NCI-H510A treated with DMSO at 0.1 percent for 48 hours (cell line): ENCODE measurements around the gene HPSE.

Experiments used
- DNase-seq: peaks from one replicate; lab custom pipeline; 2025; lab: John Stamatoyannopoulos, UW

Gene HPSE

GRCh38 chr4:83334425-83335241 is at the start of gene HPSE:
TSS of gene HPSE (minus strand) at chr4:83334848. CDS start at chr4:83334782, 66 bp downstream.
- peak; percentile 94 for DNase-seq

GRCh38 chr4:83382850-83383249 is 48.2 kb upstream of the HPSE start:
- DNase-seq = no peak

- no peak for DNase-seq
These were observed 46.5 kb upstream of the HPSE start for GRCh38 chr4:83381173-83381572.

GRCh38 chr4:83378419-83378818 is 43.8 kb upstream of the HPSE start:
- no peak for DNase-seq

- no peak for DNase-seq
These were observed 38.3 kb upstream of the HPSE start for GRCh38 chr4:83372931-83373330.

GRCh38 chr4:83371936-83372335 is 37.3 kb upstream of the HPSE start:
- no peak for DNase-seq

- DNase-seq = no peak
These were observed 36.6 kb upstream of the HPSE start for GRCh38 chr4:83371235-83371634.

GRCh38 chr4:83370640-83370906 is 35.9 kb upstream of the HPSE start:
- no peak for DNase-seq

GRCh38 chr4:83369831-83370639 is 35.4 kb upstream of the HPSE start:
- no peak for DNase-seq

- no peak for DNase-seq
These were observed 29.7 kb upstream of the HPSE start for GRCh38 chr4:83364312-83364711.

GRCh38 chr4:83362492-83363329 is 28.1 kb upstream of the HPSE start:
- DNase-seq = peak; percentile 60

GRCh38 chr4:83361416-83362103 is 26.9 kb upstream of the HPSE start:
- no peak for DNase-seq

- no peak for DNase-seq
These were observed 25.4 kb upstream of the HPSE start for GRCh38 chr4:83360018-83360417.

GRCh38 chr4:83358410-83358809 is 23.8 kb upstream of the HPSE start:
- DNase-seq = no peak

GRCh38 chr4:83356899-83357661 is 22.4 kb upstream of the HPSE start:
- peak; percentile 3 for DNase-seq

- DNase-seq = no peak
These were observed 18.9 kb upstream of the HPSE start for GRCh38 chr4:83353516-83353915.

GRCh38 chr4:83348074-83348473 is 13.4 kb upstream of the HPSE start:
- DNase-seq = no peak

GRCh38 chr4:83342476-83342875 is 7.8 kb upstream of the HPSE start:
- DNase-seq = no peak

- no peak for DNase-seq
These were observed 6.2 kb upstream of the HPSE start for GRCh38 chr4:83340692-83341343.

GRCh38 chr4:83339573-83339972 is 4.9 kb upstream of the HPSE start:
- no peak for DNase-seq

- no peak for DNase-seq
These were observed 1.1 kb upstream of the HPSE start for GRCh38 chr4:83335701-83336100.
